ENCODE measurements around the gene KIF26A.

Gene KIF26A

DNA sequence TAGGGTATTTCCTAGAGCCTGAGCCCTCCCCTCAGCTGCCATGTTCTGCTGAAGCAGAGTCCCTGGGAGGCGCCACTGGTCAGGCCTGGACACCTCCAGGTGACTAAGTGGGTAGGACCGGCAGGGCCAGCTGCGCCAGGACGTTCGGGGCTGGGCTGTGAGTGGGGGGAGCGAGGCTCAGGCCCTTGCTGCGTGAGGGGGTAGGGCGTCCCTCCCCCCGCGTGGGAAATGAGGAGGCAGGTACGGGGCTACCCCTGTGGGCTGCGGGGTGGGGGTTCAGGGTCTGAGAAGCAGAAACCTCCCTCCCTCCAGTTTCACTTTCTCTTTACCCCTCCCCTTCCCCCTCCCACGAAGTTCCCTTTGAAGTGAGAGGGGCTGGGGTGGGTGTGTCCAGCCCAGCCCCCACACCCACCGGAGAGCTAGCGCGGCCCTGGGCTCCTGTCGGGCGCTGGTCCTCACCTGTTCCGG lies 22.1 kb upstream of the KIF26A start:
- no peak overlapping the region for H3K4me3 ChIP-seq (ENCODE audit: low read depth, low read length)
- TF ChIP-seq, protein P1, sequence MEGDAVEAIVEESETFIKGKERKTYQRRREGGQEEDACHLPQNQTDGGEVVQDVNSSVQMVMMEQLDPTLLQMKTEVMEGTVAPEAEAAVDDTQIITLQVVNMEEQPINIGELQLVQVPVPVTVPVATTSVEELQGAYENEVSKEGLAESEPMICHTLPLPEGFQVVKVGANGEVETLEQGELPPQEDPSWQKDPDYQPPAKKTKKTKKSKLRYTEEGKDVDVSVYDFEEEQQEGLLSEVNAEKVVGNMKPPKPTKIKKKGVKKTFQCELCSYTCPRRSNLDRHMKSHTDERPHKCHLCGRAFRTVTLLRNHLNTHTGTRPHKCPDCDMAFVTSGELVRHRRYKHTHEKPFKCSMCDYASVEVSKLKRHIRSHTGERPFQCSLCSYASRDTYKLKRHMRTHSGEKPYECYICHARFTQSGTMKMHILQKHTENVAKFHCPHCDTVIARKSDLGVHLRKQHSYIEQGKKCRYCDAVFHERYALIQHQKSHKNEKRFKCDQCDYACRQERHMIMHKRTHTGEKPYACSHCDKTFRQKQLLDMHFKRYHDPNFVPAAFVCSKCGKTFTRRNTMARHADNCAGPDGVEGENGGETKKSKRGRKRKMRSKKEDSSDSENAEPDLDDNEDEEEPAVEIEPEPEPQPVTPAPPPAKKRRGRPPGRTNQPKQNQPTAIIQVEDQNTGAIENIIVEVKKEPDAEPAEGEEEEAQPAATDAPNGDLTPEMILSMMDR (IDR thresholded peaks at IDR 0.05; ENCODE audit: borderline replicate concordance, insufficient read depth, low read depth, low read length) = no peak

DNA sequence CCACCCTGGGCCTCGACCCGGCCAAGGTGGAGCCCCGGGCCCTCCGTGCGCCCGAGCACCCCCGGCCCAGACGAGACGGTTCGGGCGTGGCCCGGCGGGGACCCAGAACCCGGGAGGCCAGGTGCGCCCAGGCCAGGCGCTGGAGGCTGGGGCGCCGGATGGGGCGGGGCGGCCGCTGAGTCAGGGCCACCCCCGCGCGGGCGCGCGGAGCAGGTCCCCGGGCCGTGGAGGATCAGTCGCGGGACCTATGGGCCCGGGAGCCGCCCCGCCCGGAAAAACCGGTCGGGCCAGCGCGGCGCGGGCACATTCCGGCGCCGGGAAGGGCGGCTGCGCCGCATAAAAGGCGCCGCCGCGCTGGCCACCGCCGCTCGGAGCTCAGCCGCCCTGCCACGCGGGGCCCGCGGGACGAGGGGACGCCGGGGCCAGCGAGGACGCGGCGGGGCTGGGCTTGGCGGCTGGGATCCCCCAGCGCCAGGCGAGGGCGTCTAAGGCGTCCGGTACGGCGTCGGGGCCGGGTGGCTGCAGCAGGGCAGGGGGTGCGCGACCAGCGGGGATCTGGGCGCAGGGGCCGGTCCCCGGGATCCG lies 21.5 kb upstream of the KIF26A start:
- H3K4me3 ChIP-seq (ENCODE audit: low read depth, low read length) = no peak overlapping the region
- TF ChIP-seq, protein P1 (IDR thresholded peaks at IDR 0.05; ENCODE audit: borderline replicate concordance, insufficient read depth, low read depth, low read length) = no peak

DNA sequence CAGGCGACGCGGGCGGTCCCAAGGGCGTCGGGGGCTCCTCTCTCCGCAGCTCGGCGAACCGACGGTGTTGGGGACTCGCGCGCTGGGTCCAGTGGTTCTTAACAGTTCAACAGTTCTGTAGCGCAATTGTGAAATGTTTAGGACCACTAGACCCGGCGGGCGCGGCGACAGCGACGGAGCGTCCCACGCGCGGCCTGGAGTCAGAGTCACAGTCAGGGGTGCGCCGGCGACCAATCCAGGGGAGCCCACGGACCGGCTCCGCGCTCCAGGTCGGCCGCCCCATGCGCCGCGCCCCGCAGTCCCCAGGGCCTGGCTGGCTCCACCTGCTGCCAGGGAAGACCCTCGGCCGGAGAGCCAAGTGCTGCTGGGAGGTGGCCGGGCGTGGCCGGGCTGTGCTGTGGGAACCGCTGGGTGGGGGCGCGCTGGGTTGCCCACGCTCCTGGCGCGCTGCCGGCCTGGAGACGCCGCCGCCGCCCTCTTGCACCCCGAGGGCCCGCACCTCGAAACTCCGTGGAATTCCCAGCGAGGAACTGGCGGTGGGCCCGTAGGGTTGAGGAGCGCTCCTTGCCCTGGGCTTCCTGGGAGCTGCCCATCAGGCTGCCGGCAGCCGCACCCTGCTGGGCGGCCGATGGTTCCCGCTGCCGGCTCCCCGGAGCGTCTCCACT lies 20.9 kb upstream of the KIF26A start:
- TF ChIP-seq, protein P1 (IDR thresholded peaks at IDR 0.05; ENCODE audit: borderline replicate concordance, insufficient read depth, low read depth, low read length) = no peak
- no peak overlapping the region for H3K4me3 ChIP-seq (ENCODE audit: low read depth, low read length)

DNA sequence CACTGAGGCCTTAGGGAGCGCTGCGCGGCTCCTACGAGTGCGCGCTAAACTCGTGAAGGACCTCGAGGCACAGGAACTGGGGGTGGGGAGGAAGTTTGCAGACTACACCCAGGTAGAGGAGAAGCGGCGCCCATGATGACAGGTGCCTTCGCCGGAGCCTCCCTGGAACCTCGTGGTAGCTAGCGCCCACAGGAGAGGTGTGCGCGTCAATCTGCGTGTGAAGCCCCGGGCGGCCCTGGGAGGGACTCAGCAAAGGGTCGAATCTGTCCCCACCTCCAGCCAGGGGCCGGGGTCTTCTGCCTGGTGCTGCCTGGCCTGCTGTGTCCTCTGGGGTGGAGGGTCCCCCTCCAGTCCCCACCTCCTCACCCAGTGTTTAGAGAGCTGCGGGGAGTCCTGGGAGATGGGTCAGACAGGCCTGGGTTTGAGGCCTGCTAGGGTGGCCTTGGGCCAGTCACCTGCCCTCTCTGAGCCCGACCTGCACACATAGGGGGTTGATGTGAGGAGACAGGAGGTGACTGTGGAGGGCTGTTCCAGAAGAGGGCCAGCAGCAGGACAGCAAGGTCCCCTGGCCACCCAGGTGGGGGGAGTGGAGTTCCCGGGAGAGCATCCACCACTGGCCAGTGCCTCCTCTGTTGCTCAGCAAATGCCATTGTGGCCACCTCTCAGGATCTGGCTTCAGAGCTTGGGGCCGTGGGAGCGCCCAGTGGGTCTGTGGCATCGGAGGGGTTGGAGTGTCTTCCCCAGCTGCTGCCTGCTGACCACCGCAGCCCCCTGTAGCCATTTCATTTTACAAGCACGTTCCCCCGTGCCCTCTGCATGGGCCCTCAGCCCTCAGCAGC lies 20.2 kb upstream of the KIF26A start:
- no peak overlapping the region for H3K4me3 ChIP-seq (ENCODE audit: low read depth, low read length)
- TF ChIP-seq, protein P1 (IDR thresholded peaks at IDR 0.05; ENCODE audit: borderline replicate concordance, insufficient read depth, low read depth, low read length) = no peak

DNA sequence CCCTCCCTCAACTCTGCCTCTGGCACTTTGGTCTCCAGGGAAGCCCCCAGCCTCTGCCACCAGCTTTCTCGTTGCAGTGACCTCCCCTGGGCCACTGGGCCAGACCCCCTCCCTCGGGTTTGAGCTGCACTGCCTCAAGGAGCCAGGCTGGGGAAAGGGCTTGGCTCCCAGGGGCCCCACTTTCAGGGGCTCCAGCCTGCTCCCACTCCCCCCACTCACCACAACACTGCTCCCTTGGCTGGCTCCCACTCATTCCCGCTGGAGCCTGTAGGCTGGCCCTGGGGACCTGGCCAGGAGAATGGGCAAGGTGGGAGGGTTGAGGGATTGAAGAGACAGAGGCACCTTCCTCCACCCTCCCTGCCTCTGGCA lies 19.3 kb upstream of the KIF26A start:
- TF ChIP-seq, protein P1 (IDR thresholded peaks at IDR 0.05; ENCODE audit: borderline replicate concordance, insufficient read depth, low read depth, low read length) = no peak
- no peak overlapping the region for H3K4me3 ChIP-seq (ENCODE audit: low read depth, low read length)

DNA sequence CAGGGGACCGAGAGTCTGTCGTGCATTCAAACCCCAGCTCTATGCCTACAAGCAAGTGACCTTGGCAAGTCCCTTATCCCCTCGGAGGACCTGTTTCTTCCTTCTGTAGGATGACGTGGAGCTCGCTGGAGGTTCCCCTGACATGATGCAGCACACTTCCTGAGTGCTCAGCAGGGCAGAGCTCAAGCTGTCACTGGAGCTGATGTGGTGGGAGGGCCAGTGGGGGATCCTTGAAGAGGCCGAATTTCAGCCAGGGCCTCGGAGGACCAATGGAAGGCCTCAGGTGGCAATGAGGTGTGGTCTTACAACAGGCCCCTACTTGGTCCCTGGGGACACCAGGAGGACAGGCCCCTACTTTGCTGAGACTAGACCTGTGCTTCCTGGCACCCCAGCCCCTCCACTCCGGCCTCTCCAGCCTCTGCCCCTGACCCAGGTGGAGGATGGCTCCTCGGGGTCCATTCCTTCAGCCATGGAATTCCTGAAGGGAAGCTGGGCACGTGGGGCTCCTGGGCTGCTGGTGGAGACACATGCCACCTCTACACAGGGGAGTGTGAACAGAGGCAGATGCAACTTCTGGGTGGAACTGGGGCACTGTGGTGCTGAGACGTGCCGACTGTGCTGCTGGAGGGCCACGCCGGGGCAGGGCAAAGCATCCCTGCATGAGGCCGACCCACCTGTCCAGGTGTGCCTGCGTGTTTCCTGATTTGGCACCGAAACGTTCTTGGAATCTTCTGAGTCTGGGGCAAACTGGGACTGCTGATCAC lies 18.7 kb upstream of the KIF26A start:
- TF ChIP-seq, protein P1 (IDR thresholded peaks at IDR 0.05; ENCODE audit: borderline replicate concordance, insufficient read depth, low read depth, low read length) = no peak
- H3K4me3 ChIP-seq (ENCODE audit: low read depth, low read length) = no peak overlapping the region
